Caki2 (cell line): ENCODE data around the gene OXLD1. TPM values are rescaled to one million over a fixed set of nuclear protein-coding genes. Genes with fewer than 3 reads are reported as not detected.

Experiments used
- DNase-seq: peaks from one replicate; pipeline ENCODE4 v3.0.0-alpha.2; 2015; ENCODE audit warnings: low read depth
- in situ Hi-C: cut with HindIII; loops from 2 replicates; pipeline ENCODE4 v1.10.0; 2016; ENCODE audit warnings: low sequenced_read_pairs, low pct_unique_long_range_greater_than_20kb, mixed read lengths
- total RNA-seq: library from RNA; depleted of rRNA; stranded (reverse); fragments of >200 nt; shearing (Covaris generic); gene quantifications from 2 replicates; pipeline ENCODE4 v1.2.3, GENCODE V29; 2014; ENCODE audit warnings: low replicate concordance

Gene OXLD1
- total RNA-seq, 1 experiment from 2014 or later, result 103 TPM

DNA sequence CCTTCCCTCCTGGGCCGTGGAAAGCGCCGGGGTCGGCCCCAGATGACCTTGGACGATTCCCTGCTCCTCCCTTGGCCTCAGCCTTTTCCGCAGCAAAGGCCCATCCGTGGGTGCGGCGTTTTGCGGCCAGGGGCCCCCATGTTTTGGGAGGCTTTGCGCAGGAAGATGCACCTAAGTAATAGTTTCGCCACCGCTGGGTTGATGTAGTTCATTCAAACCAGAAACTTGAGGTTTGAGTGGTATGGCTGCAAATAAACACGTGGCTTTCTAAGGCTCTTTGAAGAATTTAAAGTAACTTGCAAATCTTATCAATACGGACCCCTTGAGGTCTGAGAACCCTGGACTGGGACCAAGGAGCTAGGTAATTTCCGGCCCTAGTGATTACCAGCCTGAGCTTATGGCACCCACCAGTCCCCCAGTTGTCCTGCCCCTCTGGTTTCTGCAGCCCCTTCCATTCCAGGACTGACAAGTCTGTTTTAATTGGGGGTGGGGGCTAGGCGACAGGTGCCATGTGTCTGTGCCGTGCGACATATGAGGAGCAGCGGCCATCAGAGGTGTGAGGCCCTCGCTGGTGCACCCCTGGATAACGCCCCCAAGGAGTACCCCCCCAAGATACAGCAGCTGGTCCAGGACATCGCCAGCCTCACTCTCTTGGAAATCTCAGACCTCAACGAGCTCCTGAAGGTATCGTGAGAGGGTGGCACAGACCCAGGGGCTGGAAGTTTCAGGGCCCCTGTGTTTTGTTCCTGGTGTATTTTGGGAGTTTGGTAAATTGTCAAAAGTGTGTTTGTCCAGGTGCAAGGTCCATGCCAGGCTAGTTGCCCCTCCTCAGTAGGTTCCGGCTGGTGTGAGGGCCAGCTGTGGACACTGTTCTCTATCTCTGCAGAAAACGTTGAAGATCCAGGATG lies 37.6 kb upstream of the OXLD1 start:
- DNase-seq, result no peak
- in situ Hi-C loops, result no loop called here

DNA sequence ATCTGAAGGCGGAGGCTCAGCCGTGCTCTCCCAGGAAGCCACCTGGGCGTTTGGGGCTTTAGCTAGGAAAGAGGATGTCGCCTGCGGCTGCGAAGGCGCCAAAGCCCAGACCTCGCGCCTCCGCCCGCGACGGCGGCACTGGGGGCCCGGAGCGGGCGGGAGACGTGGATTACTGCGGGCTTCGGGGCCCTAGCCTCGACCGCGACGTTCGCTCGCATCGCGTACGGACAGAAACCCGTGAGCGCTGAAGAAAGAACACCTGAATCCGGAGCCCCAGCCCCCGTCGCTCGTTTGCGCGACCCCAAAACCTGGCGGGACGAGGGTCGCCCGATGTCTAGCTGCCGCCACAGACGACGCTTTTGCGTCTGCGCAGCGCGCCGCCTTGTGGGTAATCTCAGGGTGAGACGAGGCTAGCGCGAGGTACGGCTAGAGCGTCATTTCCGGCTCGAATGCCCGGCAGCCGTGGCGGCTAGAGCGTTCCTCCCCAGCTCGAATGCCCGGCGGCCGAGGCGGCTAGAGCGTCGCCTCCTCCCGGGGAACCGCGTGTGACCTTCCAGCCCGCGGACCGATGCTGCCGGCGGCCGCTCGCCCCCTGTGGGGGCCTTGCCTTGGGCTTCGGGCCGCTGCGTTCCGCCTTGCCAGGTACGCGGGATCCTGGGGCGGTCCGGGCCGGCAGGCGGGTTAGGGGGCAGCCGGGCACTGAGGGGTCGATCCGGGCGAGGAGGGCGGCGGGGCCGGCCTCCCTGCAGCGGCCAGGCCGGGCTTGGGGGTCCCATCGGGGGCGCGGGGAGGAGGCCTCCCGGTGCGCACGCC lies 36.7 kb upstream of the OXLD1 start, which contains the start of gene MRPL12:
MRPL12 (plus strand) TSS at position 434 of the 813 bp plus-strand sequence; CDS start at position 569, 135 bp downstream.
- DNase-seq, result peak; percentile 80
- in situ Hi-C loops, result no loop called here

DNA sequence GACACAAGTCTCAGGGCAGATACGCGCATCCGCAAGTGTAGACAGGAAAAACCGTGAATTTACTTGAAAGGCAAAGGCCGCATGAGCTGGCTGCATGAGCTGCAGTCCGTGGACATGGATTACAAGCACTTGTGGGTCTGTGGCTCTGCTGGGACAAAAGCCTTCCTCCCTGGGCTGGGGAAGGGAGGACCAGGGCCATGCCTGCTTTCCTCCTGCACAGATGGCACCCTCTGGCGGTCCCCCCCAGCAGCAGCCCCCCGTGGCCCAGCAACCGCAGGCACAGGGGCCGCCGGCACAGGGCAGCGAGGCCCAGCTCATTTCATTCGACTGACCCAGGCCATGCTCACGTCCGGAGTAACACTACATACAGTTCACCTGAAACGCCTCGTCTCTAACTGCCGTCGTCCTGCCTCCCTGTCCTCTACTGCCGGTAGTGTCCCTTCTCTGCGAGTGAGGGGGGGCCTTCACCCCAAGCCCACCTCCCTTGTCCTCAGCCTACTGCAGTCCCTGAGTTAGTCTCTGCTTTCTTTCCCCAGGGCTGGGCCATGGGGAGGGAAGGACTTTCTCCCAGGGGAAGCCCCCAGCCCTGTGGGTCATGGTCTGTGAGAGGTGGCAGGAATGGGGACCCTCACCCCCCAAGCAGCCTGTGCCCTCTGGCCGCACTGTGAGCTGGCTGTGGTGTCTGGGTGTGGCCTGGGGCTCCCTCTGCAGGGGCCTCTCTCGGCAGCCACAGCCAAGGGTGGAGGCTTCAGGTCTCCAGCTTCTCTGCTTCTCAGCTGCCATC lies 35.1 kb upstream of the OXLD1 start:
- peak; percentile 16 for DNase-seq

DNA sequence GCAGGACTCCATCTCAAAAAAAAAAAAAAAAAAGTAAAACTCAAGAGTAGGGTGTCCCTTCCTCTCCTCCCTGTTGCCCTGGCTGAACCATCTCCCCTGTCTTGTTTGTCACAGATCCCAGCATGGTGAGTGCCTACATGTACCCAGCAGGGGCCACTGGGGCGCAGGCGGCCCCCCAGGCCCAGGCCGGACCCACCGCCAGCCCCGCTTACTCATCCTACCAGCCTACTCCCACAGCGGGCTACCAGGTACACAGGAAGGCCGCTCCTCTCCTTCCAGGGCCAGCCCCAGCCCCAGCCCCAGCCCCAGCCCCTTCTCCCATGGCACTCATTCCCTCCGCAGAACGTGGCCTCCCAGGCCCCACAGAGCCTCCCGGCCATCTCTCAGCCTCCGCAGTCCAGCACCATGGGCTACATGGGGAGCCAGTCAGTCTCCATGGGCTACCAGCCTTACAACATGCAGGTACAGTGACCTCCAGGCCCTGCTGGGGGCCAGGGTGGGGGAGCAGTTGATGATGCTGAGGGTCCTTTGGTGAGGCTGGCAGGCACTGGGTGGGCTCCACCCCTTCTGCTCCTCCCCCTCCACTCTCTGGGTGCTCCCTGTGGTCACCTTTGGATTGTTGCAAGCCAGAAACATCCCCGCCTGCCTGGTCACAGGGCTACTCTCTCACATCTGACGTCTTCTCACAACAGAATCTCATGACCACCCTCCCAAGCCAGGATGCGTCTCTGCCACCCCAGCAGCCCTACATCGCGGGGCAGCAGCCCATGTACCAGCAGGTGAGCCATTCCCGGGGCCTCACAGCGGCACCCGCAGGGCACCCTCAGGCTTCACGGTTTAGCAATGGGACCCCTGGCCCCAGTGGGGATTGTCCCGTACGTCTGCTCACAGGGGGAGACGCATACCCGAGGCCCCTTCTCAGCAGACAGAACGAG lies 34.2 kb upstream of the OXLD1 start:
- in situ Hi-C loops, result no loop called here
- no peak for DNase-seq

More for the DNA sequence above, 35.1 kb upstream of the OXLD1 start:
- in situ Hi-C loops, result no loop called here

DNA sequence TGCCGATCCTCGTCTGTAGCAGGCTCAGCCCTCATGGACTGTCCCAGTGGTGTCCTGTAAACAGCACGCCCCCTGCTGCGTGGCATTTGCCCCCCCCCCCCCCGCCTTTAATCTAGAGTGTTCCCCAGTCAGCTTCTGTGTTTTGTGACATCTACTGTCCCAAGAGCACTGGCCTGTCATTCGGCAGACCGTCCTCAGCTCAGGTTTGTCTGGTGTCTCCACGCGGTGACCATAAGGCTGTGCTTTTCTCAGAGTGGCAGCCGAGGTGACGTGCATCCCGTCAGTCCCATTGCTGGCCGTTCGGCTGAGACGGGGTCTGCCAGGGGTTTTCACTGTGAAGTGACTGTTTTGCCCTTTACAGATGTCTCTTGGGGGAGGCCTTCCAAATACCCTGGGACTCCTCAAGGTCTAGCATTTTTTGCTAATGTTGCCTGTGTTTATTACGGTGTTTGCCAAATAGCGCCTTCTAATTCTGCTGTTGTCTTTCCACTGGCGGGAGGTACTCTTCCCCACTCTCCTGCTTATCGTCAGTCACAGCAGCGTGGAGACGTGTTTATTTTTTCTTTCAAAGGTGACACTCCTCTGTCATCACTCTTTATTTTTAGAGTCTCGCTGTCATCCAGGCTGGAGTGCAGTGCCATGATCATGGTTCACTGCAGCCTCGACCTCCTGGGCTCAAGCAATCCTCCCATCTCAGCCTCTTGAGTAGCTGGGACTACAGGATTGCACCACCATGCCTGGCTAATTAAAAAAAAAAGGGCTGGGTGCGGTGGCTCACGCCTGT lies 31.0 kb upstream of the OXLD1 start:
- no peak for DNase-seq
- in situ Hi-C loops, result no loop called here

DNA sequence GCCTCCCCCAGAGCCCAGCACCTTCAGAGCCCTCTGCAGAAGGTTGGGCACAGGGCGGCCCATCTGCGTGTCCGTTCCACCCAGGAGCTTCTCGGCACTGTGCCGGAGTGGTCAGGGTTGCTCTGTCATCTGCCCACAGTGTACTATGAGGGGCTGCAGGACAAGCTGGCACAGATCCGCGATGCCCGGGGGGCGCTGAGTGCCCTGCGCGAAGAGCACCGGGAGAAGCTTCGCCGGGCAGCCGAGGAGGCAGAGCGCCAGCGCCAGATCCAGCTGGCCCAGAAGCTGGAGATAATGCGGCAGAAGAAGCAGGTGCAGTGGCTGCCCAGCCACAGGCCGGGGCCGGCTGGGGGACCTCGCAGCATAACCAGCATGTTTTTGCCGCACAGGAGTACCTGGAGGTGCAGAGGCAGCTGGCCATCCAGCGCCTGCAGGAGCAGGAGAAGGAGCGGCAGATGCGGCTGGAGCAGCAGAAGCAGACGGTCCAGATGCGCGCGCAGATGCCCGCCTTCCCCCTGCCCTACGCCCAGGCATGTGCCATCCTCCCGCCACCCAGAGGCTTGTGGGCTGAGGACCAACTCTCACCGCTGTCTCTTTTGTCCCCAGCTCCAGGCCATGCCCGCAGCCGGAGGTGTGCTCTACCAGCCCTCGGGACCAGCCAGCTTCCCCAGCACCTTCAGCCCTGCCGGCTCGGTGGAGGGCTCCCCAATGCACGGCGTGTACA lies 30.0 kb upstream of the OXLD1 start:
- DNase-seq, result no peak
- in situ Hi-C loops, result no loop called here

DNA sequence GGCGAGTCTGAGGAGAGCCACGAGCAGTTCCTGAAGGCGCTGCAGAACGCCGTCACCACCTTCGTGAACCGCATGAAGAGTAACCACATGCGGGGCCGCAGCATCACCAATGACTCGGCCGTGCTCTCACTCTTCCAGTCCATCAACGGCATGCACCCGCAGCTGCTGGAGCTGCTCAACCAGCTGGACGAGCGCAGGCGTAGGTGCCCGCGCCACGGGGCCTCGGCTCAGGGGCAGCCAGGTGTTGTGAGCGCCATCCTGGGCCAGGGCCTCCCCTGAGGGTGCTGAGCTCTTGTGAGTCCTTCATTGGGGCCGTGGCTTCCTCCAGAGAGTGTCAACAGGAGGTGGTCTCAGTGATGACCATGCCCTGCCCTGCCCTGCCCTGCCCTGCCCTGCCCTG lies 29.4 kb upstream of the OXLD1 start:
- in situ Hi-C loops, result no loop called here
- no peak for DNase-seq

DNA sequence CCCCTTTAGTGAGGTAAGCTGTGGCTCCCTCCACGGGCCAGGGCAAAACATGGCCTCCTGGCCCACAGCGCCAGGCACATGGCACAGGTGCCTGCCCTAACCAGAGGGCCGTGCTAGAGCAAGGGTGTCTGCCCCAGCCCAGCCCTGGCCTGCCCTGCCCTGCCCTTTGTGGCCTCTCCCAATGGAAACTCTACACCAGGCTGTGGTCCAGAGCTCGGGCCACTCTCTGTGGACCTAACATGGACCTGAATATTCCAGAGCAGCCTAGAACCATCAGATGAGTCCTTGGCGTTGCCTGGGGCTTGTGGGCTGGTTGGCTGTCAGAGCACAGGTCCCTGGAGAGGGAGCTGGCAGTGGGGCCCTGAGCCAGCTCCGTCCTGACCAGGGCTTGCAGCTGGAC lies 28.8 kb upstream of the OXLD1 start:
- DNase-seq, result no peak
- in situ Hi-C loops, result no loop called here

DNA sequence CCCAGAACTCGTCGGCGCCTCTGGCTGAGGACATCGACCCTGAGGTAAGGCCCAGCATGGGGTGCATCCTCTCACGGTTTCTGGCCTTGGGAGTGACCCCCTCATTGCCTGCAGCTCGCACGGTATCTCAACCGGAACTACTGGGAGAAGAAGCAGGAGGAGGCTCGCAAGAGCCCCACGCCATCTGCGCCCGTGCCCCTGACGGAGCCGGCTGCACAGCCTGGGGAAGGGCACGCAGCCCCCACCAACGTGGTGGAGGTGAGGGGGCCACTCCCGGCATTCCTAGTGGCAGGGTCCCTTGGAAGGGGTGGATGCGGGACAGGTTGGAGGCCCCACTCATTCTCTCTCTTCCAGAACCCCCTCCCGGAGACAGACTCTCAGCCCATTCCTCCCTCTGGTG lies 28.4 kb upstream of the OXLD1 start:
- DNase-seq, result no peak
- in situ Hi-C loops, result no loop called here

DNA sequence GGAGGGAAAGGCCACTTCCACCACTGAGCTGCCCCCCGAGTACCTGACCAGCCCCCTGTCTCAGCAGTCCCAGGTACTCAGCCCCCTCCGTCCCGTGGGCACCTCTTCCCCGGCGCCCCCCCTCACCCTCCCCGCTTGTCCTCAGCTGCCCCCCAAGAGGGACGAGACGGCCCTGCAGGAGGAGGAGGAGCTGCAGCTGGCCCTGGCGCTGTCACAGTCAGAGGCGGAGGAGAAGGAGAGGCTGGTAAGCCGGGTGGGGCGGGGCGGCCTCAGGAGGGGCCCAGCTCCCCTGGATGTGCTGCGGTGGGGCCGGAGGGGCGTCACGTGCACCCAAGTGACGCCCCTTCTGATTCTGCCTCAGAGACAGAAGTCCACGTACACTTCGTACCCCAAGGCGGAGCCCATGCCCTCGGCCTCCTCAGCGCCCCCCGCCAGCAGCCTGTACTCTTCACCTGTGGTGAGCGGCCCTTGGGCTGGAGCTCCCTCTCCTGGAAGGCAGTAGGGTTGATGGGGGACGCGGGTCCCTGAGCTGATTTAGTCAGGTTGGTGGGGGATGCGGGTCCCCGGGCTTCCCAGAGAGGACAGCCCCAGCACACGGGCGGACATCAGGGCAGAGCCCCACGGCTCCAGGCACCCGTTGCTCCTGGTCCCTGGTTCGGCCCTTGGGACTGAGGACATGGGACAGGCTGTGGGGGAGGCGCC lies 27.3 kb upstream of the OXLD1 start:
- in situ Hi-C loops, result no loop called here
- no peak for DNase-seq

DNA sequence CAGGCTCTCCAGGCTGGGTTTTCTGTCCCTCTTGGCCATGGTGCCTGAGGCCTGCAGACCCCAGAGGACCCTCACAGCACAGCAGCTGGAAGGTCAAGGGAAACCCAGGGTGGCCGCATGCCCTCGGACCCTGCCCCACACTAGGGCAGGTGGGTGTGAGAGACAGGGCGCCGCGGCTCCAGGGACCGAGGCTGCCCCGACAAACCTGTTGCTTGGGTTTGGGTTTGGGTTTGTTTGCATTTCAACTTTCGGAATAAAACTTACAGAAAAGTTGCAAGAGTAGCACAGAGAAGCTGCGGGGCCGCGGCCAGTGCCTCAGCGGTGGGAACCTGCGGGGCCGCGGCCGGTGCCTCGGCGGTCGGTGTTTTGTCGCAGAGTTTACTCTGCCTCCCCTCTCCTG lies 25.2 kb upstream of the OXLD1 start:
- in situ Hi-C loops, result no loop called here
- no peak for DNase-seq

DNA sequence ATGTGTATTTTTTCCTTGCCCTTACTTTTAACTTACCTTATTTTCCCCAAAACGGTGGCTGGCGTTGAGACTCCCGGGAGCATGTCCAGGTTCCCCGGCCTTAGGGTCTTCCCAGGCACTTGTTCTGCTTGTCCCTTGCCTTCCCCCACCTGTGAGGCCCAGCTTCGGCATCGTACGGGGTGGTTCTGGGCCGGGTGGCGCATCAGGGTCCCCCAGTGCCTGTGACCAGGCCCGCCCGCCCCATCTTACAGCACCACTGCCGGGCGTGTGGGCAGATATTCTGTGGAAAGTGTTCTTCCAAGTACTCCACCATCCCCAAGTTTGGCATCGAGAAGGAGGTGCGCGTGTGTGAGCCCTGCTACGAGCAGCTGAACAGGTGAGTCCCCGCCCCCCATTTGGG lies 24.8 kb upstream of the OXLD1 start:
- in situ Hi-C loops, result no loop called here
- no peak for DNase-seq

DNA sequence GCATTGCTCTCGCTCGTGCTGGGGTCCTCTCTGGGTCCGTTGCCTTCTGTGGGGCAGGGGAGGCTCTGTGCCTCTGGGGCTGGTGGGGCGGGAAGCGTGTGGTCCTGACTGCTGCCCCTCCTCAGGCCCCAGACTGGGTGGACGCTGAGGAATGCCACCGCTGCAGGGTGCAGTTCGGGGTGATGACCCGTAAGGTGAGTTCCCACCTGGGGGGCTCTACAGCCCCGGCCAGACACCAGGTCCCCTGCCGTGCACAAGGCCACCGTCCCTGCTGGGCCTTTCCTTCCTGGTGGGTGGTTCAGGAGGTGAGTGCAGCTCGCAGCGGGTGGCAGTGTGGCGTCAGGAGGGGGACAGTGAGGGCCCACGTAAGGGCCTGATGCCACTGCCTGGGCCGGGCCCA lies 24.1 kb upstream of the OXLD1 start:
- no peak for DNase-seq
- in situ Hi-C loops, result no loop called here

DNA sequence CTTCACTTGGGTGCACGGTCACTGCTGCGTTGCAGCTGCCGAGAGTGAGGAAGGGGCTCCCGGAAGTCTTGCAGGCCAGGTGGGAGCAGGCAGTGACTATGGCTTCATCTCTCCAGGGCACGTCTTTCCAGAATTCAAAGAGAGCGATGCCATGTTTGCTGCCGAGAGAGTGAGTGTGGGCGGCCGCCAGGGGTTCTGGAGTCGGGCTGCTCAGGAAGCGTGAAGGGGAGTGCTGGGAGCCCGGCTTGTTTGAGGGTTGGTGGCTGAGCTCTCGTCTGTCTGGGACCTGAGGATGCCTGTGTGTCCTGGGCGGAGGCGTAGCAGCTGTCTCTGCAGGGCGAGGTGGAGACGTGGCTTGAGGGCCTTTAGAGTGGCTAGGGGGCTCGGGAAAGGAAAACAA lies 23.7 kb upstream of the OXLD1 start:
- no peak for DNase-seq
- in situ Hi-C loops, result no loop called here

DNA sequence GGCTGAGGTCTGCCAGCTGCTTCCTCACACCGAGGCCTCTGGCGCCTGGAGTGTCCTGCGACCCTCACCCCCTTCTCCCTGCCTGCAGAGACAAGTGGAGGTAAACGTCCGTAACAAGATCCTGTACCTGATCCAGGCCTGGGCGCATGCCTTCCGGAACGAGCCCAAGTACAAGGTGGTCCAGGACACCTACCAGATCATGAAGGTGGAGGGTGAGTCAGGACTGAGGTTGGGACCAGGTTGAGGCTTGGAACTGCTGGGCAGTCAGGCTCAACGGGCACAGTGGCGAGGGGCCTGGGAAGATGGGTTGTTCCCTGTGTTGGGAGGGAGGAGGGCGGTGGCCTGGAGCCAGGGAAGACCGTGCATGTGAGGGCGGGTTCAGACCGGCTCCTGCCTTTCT lies 22.2 kb upstream of the OXLD1 start:
- in situ Hi-C loops, result no loop called here
- no peak for DNase-seq
